Measurements from ENCODE around the gene CHID1.

Gene CHID1

GRCh38 chr11:897253-898142 lies 13.1 kb downstream of the CHID1 start:
- Histone ChIP-seq H3K4me3 (ENCODE audit: low read length) (no peak overlapping the region), H3K27me3 (ENCODE audit: insufficient read depth, low read length) (no peaks in the 10 kb centered on the region), H3K9me3 (ENCODE audit: low read length) (no peaks in the 10 kb centered on the region), H3K4me1 (ENCODE audit: insufficient read depth, low read length) (no peaks in the 10 kb centered on the region), H3K36me3 (ENCODE audit: insufficient read depth, low read length) (peaks cover 42% of the 10 kb centered on the region), H2AFZ (ENCODE audit: low read depth, low read length) (no peak overlapping the region)

GRCh38 chr11:895331-896110 lies 15.1 kb downstream of the CHID1 start:
- Histone ChIP-seq H3K27me3 (ENCODE audit: insufficient read depth, low read length) (no peaks in the 10 kb centered on the region), H3K9me3 (ENCODE audit: low read length) (no peaks in the 10 kb centered on the region), H2AFZ (ENCODE audit: low read depth, low read length) (no peak overlapping the region), H3K4me1 (ENCODE audit: insufficient read depth, low read length) (peaks cover 7% of the 10 kb centered on the region), H3K36me3 (ENCODE audit: insufficient read depth, low read length) (peaks cover 23% of the 10 kb centered on the region), H3K4me3 (ENCODE audit: low read length) (no peak overlapping the region)

GRCh38 chr11:894575-895201 lies 15.9 kb downstream of the CHID1 start:
- H3K4me3 ChIP-seq (ENCODE audit: low read length): no peak overlapping the region

GRCh38 chr11:893008-893654 lies 17.5 kb downstream of the CHID1 start:
- Histone ChIP-seq H2AFZ (ENCODE audit: low read depth, low read length) (no peak overlapping the region), H3K4me1 (ENCODE audit: insufficient read depth, low read length) (peaks cover 9% of the 10 kb centered on the region), H3K4me3 (ENCODE audit: low read length) (no peak overlapping the region), H3K36me3 (ENCODE audit: insufficient read depth, low read length) (peaks cover 3% of the 10 kb centered on the region), H3K27me3 (ENCODE audit: insufficient read depth, low read length) (no peaks in the 10 kb centered on the region), H3K9me3 (ENCODE audit: low read length) (no peaks in the 10 kb centered on the region)

More at GRCh38 chr11:894575-895201, 15.9 kb downstream of the CHID1 start:
- Histone ChIP-seq H3K27me3 (ENCODE audit: insufficient read depth, low read length) (no peaks in the 10 kb centered on the region), H3K4me1 (ENCODE audit: insufficient read depth, low read length) (peaks cover 9% of the 10 kb centered on the region), H3K9me3 (ENCODE audit: low read length) (no peaks in the 10 kb centered on the region), H3K36me3 (ENCODE audit: insufficient read depth, low read length) (peaks cover 14% of the 10 kb centered on the region), H2AFZ (ENCODE audit: low read depth, low read length) (no peak overlapping the region)

- Histone ChIP-seq H3K27me3 (ENCODE audit: insufficient read depth, low read length) (no peaks in the 10 kb centered on the region), H3K9me3 (ENCODE audit: low read length) (peaks cover 3% of the 10 kb centered on the region)
Observed at GRCh38 chr11:890794-891540, 19.6 kb downstream of the CHID1 start.

GRCh38 chr11:889687-890475 lies 20.7 kb downstream of the CHID1 start:
- peaks cover 9% of the 10 kb centered on the region for H3K4me1 ChIP-seq (ENCODE audit: insufficient read depth, low read length)
- no peak overlapping the region for H3K4me3 ChIP-seq (ENCODE audit: low read length)

More at GRCh38 chr11:890794-891540, 19.6 kb downstream of the CHID1 start:
- Histone ChIP-seq H3K4me3 (ENCODE audit: low read length) (no peak overlapping the region), H2AFZ (ENCODE audit: low read depth, low read length) (no peak overlapping the region), H3K36me3 (ENCODE audit: insufficient read depth, low read length) (peaks cover 23% of the 10 kb centered on the region), H3K4me1 (ENCODE audit: insufficient read depth, low read length) (peaks cover 9% of the 10 kb centered on the region)

GRCh38 chr11:889257-889656 lies 21.4 kb downstream of the CHID1 start:
- peaks cover 23% of the 10 kb centered on the region for H3K36me3 ChIP-seq (ENCODE audit: insufficient read depth, low read length)
- H2AFZ ChIP-seq (ENCODE audit: low read depth, low read length): no peak overlapping the region
- H3K9me3 ChIP-seq (ENCODE audit: low read length): peaks cover 3% of the 10 kb centered on the region
- H3K4me1 ChIP-seq (ENCODE audit: insufficient read depth, low read length): peaks cover 9% of the 10 kb centered on the region
- no peaks in the 10 kb centered on the region for H3K27me3 ChIP-seq (ENCODE audit: insufficient read depth, low read length)
- H3K4me3 ChIP-seq (ENCODE audit: low read length): no peak overlapping the region

More at GRCh38 chr11:889687-890475, 20.7 kb downstream of the CHID1 start:
- Histone ChIP-seq H3K27me3 (ENCODE audit: insufficient read depth, low read length) (no peaks in the 10 kb centered on the region), H3K36me3 (ENCODE audit: insufficient read depth, low read length) (peaks cover 23% of the 10 kb centered on the region), H3K9me3 (ENCODE audit: low read length) (peaks cover 3% of the 10 kb centered on the region), H2AFZ (ENCODE audit: low read depth, low read length) (no peak overlapping the region)

- peaks cover 3% of the 10 kb centered on the region for H3K9me3 ChIP-seq (ENCODE audit: low read length)
- H3K36me3 ChIP-seq (ENCODE audit: insufficient read depth, low read length): peaks cover 26% of the 10 kb centered on the region
- peaks cover 9% of the 10 kb centered on the region for H3K4me1 ChIP-seq (ENCODE audit: insufficient read depth, low read length)
- H3K4me3 ChIP-seq (ENCODE audit: low read length): no peak overlapping the region
- H3K27me3 ChIP-seq (ENCODE audit: insufficient read depth, low read length): no peaks in the 10 kb centered on the region
- H2AFZ ChIP-seq (ENCODE audit: low read depth, low read length): no peak overlapping the region
Observed at GRCh38 chr11:888310-889212, 22.0 kb downstream of the CHID1 start.

- peaks cover 9% of the 10 kb centered on the region for H3K4me1 ChIP-seq (ENCODE audit: insufficient read depth, low read length)
- H2AFZ ChIP-seq (ENCODE audit: low read depth, low read length): no peak overlapping the region
- H3K4me3 ChIP-seq (ENCODE audit: low read length): no peak overlapping the region
- H3K9me3 ChIP-seq (ENCODE audit: low read length): peaks cover 3% of the 10 kb centered on the region
- H3K36me3 ChIP-seq (ENCODE audit: insufficient read depth, low read length): peaks cover 33% of the 10 kb centered on the region
- no peaks in the 10 kb centered on the region for H3K27me3 ChIP-seq (ENCODE audit: insufficient read depth, low read length)
Observed at GRCh38 chr11:887589-887988, 23.0 kb downstream of the CHID1 start.

- Histone ChIP-seq H3K9me3 (ENCODE audit: low read length) (peaks cover 3% of the 10 kb centered on the region), H2AFZ (ENCODE audit: low read depth, low read length) (no peak overlapping the region), H3K4me1 (ENCODE audit: insufficient read depth, low read length) (peaks cover 9% of the 10 kb centered on the region), H3K36me3 (ENCODE audit: insufficient read depth, low read length) (peaks cover 41% of the 10 kb centered on the region), H3K27me3 (ENCODE audit: insufficient read depth, low read length) (no peaks in the 10 kb centered on the region), H3K4me3 (ENCODE audit: low read length) (no peak overlapping the region)
Observed at GRCh38 chr11:886568-886967, 24.0 kb downstream of the CHID1 start.

GRCh38 chr11:884578-885070 lies 26.0 kb downstream of the CHID1 start:
- Histone ChIP-seq H3K9me3 (ENCODE audit: low read length) (peaks cover 3% of the 10 kb centered on the region), H3K4me1 (ENCODE audit: insufficient read depth, low read length) (no peaks in the 10 kb centered on the region), H3K27me3 (ENCODE audit: insufficient read depth, low read length) (no peaks in the 10 kb centered on the region), H2AFZ (ENCODE audit: low read depth, low read length) (no peak overlapping the region), H3K4me3 (ENCODE audit: low read length) (no peak overlapping the region), H3K36me3 (ENCODE audit: insufficient read depth, low read length) (peaks cover 50% of the 10 kb centered on the region)
